HL-60 (cell line): ENCODE data around the gene HTR3A.

Experiments
- CTCF ChIP-seq: IDR thresholded peaks from one replicate; pipeline ENCODE4 v1.5.1; 2011; ENCODE audit warnings: low read length, control low read depth, inconsistent platforms; ENCODE audit not compliant: insufficient read depth
- REST ChIP-seq: IDR thresholded peaks from 2 replicates; pipeline ENCODE4 v1.6.1; 2012; ENCODE audit warnings: low read depth; ENCODE audit not compliant: insufficient replicate concordance

GRCh38 chr11:113932788-113933187 lies 42.1 kb upstream of the HTR3A start:
- no peak for TF ChIP-seq CTCF
- no peak for TF ChIP-seq REST
